Measurements from ENCODE around the gene RPL23.

RPL23 gene

DNA sequence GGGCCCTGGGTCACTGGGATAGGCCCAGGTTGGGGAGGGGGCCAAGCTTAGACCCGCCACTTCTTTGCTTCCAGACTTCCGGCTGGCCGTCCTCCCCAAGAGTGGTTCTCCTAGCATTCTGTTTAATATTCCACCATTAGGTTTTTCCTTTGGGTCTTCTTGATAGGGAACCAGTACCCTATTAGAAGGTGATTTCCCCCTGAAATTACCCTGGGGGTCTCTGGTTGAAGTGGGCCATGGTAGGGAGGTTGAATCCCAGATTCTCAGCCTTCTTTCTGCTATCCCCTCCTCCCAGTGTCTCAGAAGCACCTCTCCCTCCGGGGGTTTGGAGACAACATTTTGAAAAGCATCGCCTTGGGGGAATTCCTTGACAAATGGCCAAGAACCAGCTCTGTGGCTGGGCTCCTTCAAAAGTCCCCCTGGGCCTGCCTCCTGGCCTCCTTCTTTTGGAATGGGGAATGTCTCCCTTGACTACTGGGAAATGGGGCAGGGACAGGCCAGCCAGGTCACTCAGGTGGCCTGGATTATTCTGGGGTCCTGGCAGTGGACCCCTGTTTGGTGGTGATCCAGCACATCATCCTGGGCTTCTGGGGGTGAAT is 22.1 kb upstream of the RPL23 start:
- no peaks in the 10 kb centered on the region for H3K27me3 ChIP-seq (ENCODE audit: insufficient read depth, poor library complexity, severe bottlenecking)
- no peak overlapping the region for H3K27ac ChIP-seq (replicated peaks)
- TF ChIP-seq, protein P1, sequence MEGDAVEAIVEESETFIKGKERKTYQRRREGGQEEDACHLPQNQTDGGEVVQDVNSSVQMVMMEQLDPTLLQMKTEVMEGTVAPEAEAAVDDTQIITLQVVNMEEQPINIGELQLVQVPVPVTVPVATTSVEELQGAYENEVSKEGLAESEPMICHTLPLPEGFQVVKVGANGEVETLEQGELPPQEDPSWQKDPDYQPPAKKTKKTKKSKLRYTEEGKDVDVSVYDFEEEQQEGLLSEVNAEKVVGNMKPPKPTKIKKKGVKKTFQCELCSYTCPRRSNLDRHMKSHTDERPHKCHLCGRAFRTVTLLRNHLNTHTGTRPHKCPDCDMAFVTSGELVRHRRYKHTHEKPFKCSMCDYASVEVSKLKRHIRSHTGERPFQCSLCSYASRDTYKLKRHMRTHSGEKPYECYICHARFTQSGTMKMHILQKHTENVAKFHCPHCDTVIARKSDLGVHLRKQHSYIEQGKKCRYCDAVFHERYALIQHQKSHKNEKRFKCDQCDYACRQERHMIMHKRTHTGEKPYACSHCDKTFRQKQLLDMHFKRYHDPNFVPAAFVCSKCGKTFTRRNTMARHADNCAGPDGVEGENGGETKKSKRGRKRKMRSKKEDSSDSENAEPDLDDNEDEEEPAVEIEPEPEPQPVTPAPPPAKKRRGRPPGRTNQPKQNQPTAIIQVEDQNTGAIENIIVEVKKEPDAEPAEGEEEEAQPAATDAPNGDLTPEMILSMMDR (IDR thresholded peaks at IDR 0.05; ENCODE audit: insufficient read depth, low read length) = no peak
- no peak overlapping the region for H3K4me3 ChIP-seq (replicated peaks; ENCODE audit: insufficient read depth, low read length)
- DNase-seq (ENCODE audit: low read depth in 1 of 2, low spot score in 1 of 2) = no peak

DNA sequence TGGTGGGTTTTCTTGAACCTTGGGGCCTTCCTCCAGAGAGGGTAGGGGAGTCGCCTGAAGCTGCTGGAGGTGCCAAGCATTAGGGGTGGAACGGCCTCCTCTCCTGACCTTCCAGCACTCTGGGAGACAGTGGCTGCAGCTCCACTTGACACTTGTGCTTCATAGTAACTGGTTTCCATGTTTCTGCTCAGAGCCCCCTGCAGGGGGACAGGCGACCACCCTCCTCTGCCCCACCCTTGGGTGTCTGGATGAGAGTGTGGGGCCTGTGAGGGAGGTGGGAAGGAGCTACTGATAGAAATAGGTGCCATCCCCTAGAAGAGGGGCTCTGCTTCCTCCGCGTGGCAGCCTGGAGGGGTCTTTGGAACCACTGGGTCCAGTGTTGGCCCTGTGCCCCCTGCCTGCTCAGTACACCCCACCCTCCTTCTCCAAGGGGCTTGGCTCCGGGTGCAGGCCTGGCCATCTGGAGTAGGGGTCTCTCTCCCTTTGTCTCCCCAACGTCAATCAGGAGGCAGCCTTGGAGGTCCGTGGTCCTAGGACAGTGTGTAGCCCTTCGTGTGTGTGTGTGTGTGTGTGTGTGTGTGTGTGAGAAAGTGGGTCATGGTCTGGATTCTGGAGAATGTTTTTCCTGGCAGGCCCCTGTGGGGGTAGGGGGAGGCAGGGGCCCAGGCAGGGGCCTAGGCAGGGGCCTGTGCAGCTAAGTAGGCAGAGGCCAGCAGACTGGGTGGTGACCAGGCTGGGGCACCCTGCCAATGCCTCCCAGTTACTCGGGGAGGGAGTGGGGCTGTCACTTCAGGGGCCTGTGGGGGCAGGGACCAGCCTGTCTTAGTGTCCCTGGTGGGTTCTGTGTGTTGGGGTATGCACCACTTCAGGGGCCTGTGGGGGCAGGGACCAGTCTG is 21.2 kb upstream of the RPL23 start:
- H3K4me3 ChIP-seq (replicated peaks; ENCODE audit: insufficient read depth, low read length) = no peak overlapping the region
- no peak for DNase-seq (ENCODE audit: low read depth in 1 of 2, low spot score in 1 of 2)
- H3K27ac ChIP-seq (replicated peaks) = 0 out of 2 replicates have a peak overlapping the region, but pooled peaks have one; percentile 8
- TF ChIP-seq, protein P2, sequence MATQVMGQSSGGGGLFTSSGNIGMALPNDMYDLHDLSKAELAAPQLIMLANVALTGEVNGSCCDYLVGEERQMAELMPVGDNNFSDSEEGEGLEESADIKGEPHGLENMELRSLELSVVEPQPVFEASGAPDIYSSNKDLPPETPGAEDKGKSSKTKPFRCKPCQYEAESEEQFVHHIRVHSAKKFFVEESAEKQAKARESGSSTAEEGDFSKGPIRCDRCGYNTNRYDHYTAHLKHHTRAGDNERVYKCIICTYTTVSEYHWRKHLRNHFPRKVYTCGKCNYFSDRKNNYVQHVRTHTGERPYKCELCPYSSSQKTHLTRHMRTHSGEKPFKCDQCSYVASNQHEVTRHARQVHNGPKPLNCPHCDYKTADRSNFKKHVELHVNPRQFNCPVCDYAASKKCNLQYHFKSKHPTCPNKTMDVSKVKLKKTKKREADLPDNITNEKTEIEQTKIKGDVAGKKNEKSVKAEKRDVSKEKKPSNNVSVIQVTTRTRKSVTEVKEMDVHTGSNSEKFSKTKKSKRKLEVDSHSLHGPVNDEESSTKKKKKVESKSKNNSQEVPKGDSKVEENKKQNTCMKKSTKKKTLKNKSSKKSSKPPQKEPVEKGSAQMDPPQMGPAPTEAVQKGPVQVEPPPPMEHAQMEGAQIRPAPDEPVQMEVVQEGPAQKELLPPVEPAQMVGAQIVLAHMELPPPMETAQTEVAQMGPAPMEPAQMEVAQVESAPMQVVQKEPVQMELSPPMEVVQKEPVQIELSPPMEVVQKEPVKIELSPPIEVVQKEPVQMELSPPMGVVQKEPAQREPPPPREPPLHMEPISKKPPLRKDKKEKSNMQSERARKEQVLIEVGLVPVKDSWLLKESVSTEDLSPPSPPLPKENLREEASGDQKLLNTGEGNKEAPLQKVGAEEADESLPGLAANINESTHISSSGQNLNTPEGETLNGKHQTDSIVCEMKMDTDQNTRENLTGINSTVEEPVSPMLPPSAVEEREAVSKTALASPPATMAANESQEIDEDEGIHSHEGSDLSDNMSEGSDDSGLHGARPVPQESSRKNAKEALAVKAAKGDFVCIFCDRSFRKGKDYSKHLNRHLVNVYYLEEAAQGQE (IDR thresholded peaks at IDR 0.05; ENCODE audit: insufficient replicate concordance, low read depth) = no peak
- TF ChIP-seq POLR2AphosphoS5 (IDR thresholded peaks at IDR 0.05; ENCODE audit: low read depth) = no peak
- TF ChIP-seq, protein P1 (IDR thresholded peaks at IDR 0.05; ENCODE audit: insufficient read depth, low read length) = no peak
- no peak for TF ChIP-seq GABPA (IDR thresholded peaks at IDR 0.05; ENCODE audit: low read depth)
- no peak for TF ChIP-seq SPI1 (IDR thresholded peaks at IDR 0.05; ENCODE audit: borderline replicate concordance, low read depth)
- no peaks in the 10 kb centered on the region for H3K27me3 ChIP-seq (ENCODE audit: insufficient read depth, poor library complexity, severe bottlenecking)

DNA sequence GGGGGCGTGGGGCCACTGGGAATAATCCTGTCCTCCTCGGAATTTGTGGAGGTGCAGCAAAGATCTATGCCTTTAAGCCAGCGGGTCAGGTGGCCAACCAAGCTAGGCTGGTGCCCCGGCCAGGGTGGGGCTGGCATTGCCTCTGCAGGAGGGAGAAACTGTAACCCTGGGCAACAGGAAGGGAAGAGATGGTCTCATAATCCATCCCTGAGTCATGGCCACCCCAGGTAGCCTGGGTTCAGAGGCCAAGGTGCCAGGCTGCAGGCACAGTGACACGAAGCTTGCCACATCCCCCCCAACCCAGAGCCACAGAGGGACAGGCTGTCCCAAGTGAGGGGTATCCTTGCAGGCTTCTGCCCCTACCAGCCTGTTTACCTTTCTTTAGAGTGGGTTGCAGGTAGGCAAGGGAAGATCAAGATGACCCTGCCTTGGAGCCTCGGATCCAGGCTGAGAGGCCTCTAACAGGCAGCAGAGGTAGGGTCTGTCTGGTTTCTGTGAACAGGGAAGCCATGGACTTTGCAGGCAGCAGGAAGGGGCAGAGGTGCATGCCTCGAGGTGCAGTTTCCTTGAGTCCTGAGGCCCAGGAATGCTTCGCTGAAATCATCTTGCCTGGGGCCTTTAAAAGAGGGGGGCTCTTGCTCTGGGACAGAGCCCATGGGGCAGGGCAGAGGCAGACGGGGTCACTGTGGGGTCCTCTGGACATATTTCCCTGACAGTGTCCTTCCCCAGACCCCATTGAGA is 20.3 kb upstream of the RPL23 start:
- no peak overlapping the region for H3K27ac ChIP-seq (replicated peaks)
- no peaks in the 10 kb centered on the region for H3K27me3 ChIP-seq (ENCODE audit: insufficient read depth, poor library complexity, severe bottlenecking)

More for the DNA sequence above, 20.3 kb upstream of the RPL23 start:
- TF ChIP-seq, protein P1 (IDR thresholded peaks at IDR 0.05; ENCODE audit: insufficient read depth, low read length) = no peak
- TF ChIP-seq POLR2AphosphoS5 (IDR thresholded peaks at IDR 0.05; ENCODE audit: low read depth) (no peak), SPI1 (IDR thresholded peaks at IDR 0.05; ENCODE audit: borderline replicate concordance, low read depth) (no peak), GABPA (IDR thresholded peaks at IDR 0.05; ENCODE audit: low read depth) (no peak)
- TF ChIP-seq, protein P2 (IDR thresholded peaks at IDR 0.05; ENCODE audit: insufficient replicate concordance, low read depth) = no peak
- no peak for DNase-seq (ENCODE audit: low read depth in 1 of 2, low spot score in 1 of 2)
- no peak overlapping the region for H3K4me3 ChIP-seq (replicated peaks; ENCODE audit: insufficient read depth, low read length)

Data from HL-60 (cell line).